ENCODE results near the gene CDH15. TPM values are rescaled to one million over a fixed set of nuclear protein-coding genes. Genes with fewer than 3 reads are reported as not detected.

The CDH15 gene
- total and polyA plus RNA-seq, 2 experiments from 2014 or later = 0.06 TPM; not detected in 1

- no peaks in the 10 kb centered on the region for H3K79me2 ChIP-seq (ENCODE audit: insufficient read depth)
- no peak overlapping the region for H3K9ac ChIP-seq
- H3K36me3 ChIP-seq (ENCODE audit: low read depth) = no peaks in the 10 kb centered on the region
- H3K9me2 ChIP-seq (ENCODE audit: insufficient read depth) = no peaks in the 10 kb centered on the region
- H3K9me3 ChIP-seq (ENCODE audit: low read depth) = no peaks in the 10 kb centered on the region
- H2AFZ ChIP-seq = no peak overlapping the region
- TF ChIP-seq EZH2phosphoT487 (IDR thresholded peaks at IDR 0.05; ENCODE audit: insufficient read depth, low read depth) (no peak), EZH2 (IDR thresholded peaks at IDR 0.05; ENCODE audit: insufficient read depth, poor library complexity, severe bottlenecking) (no peak)
- H3K4me2 ChIP-seq (ENCODE audit: unreplicated experiment) = no peak overlapping the region
- H3K27me3 ChIP-seq (replicated peaks; ENCODE audit: insufficient read depth) = no peaks in the 10 kb centered on the region
- no peaks in the 10 kb centered on the region for H3K4me1 ChIP-seq (ENCODE audit: insufficient read depth)
- H4K20me1 ChIP-seq (ENCODE audit: insufficient read depth) = no peaks in the 10 kb centered on the region
- H3K4me3 ChIP-seq = no peak overlapping the region
- in situ Hi-C loops (cut with MboI) = no loop called here
- H3K27ac ChIP-seq = no peak overlapping the region
- no peaks in the 10 kb centered on the region for H3F3A ChIP-seq (ENCODE audit: insufficient read depth)
- WGBS, 2 experiments (ENCODE audit: low coverage in 1 of 2, low lambda C conversion rate in 2 of 2, missing lambda C conversion rate in 2 of 2) = 91% methylated on average over 13 of the region's 13 CpGs
- peak; percentile 29 for DNase-seq
Measured at GRCh38 chr16:89142474-89143195, 28.9 kb upstream of the CDH15 start.

- in situ Hi-C loops (cut with MboI) = no loop called here
Measured at GRCh38 chr16:89143201-89143741, 28.3 kb upstream of the CDH15 start.

GRCh38 chr16:89143911-89144675 is 27.5 kb upstream of the CDH15 start:
- Histone ChIP-seq H3K9ac (no peak overlapping the region), H3K4me2 (ENCODE audit: unreplicated experiment) (no peak overlapping the region), H2AFZ (no peak overlapping the region), H3K27ac (no peak overlapping the region), H3K4me3 (no peak overlapping the region), H3K27me3 (replicated peaks; ENCODE audit: insufficient read depth) (no peaks in the 10 kb centered on the region), H3K79me2 (ENCODE audit: insufficient read depth) (no peaks in the 10 kb centered on the region), H3K9me2 (ENCODE audit: insufficient read depth) (no peaks in the 10 kb centered on the region), H4K20me1 (ENCODE audit: insufficient read depth) (no peaks in the 10 kb centered on the region), H3K4me1 (ENCODE audit: insufficient read depth) (no peaks in the 10 kb centered on the region), H3K9me3 (ENCODE audit: low read depth) (no peaks in the 10 kb centered on the region), H3K36me3 (ENCODE audit: low read depth) (no peaks in the 10 kb centered on the region), H3F3A (ENCODE audit: insufficient read depth) (no peaks in the 10 kb centered on the region)
- no peak for TF ChIP-seq EZH2 (IDR thresholded peaks at IDR 0.05; ENCODE audit: insufficient read depth, poor library complexity, severe bottlenecking)
- TF ChIP-seq EZH2phosphoT487 (IDR thresholded peaks at IDR 0.05; ENCODE audit: insufficient read depth, low read depth) = no peak
- 91 to 93% methylated on average over 21 to 22 of the region's 22 CpGs for WGBS, 2 experiments (ENCODE audit: low coverage in 1 of 2, low lambda C conversion rate in 2 of 2, missing lambda C conversion rate in 2 of 2)
- DNase-seq = no peak
- in situ Hi-C loops (cut with MboI) = no loop called here

More at GRCh38 chr16:89143201-89143741, 28.3 kb upstream of the CDH15 start:
- Histone ChIP-seq H3K36me3 (ENCODE audit: low read depth) (no peaks in the 10 kb centered on the region), H3K9me2 (ENCODE audit: insufficient read depth) (no peaks in the 10 kb centered on the region), H3K79me2 (ENCODE audit: insufficient read depth) (no peaks in the 10 kb centered on the region), H3K4me1 (ENCODE audit: insufficient read depth) (no peaks in the 10 kb centered on the region), H3K4me3 (no peak overlapping the region), H3K9me3 (ENCODE audit: low read depth) (no peaks in the 10 kb centered on the region), H3F3A (ENCODE audit: insufficient read depth) (no peaks in the 10 kb centered on the region), H2AFZ (no peak overlapping the region), H3K9ac (no peak overlapping the region), H4K20me1 (ENCODE audit: insufficient read depth) (no peaks in the 10 kb centered on the region), H3K27ac (no peak overlapping the region), H3K27me3 (replicated peaks; ENCODE audit: insufficient read depth) (no peaks in the 10 kb centered on the region), H3K4me2 (ENCODE audit: unreplicated experiment) (no peak overlapping the region)
- no peak for DNase-seq
- TF ChIP-seq EZH2 (IDR thresholded peaks at IDR 0.05; ENCODE audit: insufficient read depth, poor library complexity, severe bottlenecking) (no peak), EZH2phosphoT487 (IDR thresholded peaks at IDR 0.05; ENCODE audit: insufficient read depth, low read depth) (no peak)
- 87 to 92% methylated on average over 14 to 17 of the region's 17 CpGs for WGBS, 2 experiments (ENCODE audit: low coverage in 1 of 2, low lambda C conversion rate in 2 of 2, missing lambda C conversion rate in 2 of 2)

GRCh38 chr16:89144681-89145080 is 26.9 kb upstream of the CDH15 start:
- H3F3A ChIP-seq (ENCODE audit: insufficient read depth) = no peaks in the 10 kb centered on the region
- no peaks in the 10 kb centered on the region for H4K20me1 ChIP-seq (ENCODE audit: insufficient read depth)
- no peak overlapping the region for H3K9ac ChIP-seq
- no peaks in the 10 kb centered on the region for H3K27me3 ChIP-seq (replicated peaks; ENCODE audit: insufficient read depth)
- H2AFZ ChIP-seq = no peak overlapping the region
- in situ Hi-C loops (cut with MboI) = no loop called here
- TF ChIP-seq EZH2phosphoT487 (IDR thresholded peaks at IDR 0.05; ENCODE audit: insufficient read depth, low read depth) = no peak
- TF ChIP-seq EZH2 (IDR thresholded peaks at IDR 0.05; ENCODE audit: insufficient read depth, poor library complexity, severe bottlenecking) = no peak
- 97 to 100% methylated on average over 6 of the region's 6 CpGs for WGBS, 2 experiments (ENCODE audit: low coverage in 1 of 2, low lambda C conversion rate in 2 of 2, missing lambda C conversion rate in 2 of 2)
- no peaks in the 10 kb centered on the region for H3K79me2 ChIP-seq (ENCODE audit: insufficient read depth)
- H3K4me3 ChIP-seq = no peak overlapping the region
- no peak for DNase-seq
- no peaks in the 10 kb centered on the region for H3K9me2 ChIP-seq (ENCODE audit: insufficient read depth)
- H3K9me3 ChIP-seq (ENCODE audit: low read depth) = no peaks in the 10 kb centered on the region
- H3K4me2 ChIP-seq (ENCODE audit: unreplicated experiment) = no peak overlapping the region
- H3K4me1 ChIP-seq (ENCODE audit: insufficient read depth) = no peaks in the 10 kb centered on the region
- H3K36me3 ChIP-seq (ENCODE audit: low read depth) = no peaks in the 10 kb centered on the region
- no peak overlapping the region for H3K27ac ChIP-seq
